ACC112 (cell line): ENCODE measurements around the gene EVA1B.

Experiments
- H2AFZ ChIP-seq: fragments of 200-600 bp; sonication (generic); one replicate; pipeline ENCODE4 v1.6.0; 2017; ENCODE audit warnings: antibody characterized with exemption, low read length; ENCODE audit not compliant: unreplicated experiment
- H3K27ac ChIP-seq: fragments of 200-600 bp; sonication (generic); 2 replicates; pipeline ENCODE4 v1.5.1; 2014; ENCODE audit warnings: low read depth, mild to moderate bottlenecking, antibody characterized with exemption, low read length, moderate library complexity
- H3K27me3 ChIP-seq: fragments of 200-600 bp; sonication (generic); 2 replicates; pipeline ENCODE4 v1.6.1; 2014; ENCODE audit warnings: mild to moderate bottlenecking, antibody characterized with exemption, low read length, moderate library complexity, mixed read lengths; ENCODE audit not compliant: insufficient read depth
- H3K36me3 ChIP-seq: fragments of 200-600 bp; sonication (generic); 2 replicates; pipeline ENCODE4 v1.6.1; 2016; ENCODE audit warnings: mild to moderate bottlenecking, antibody characterized with exemption, low read length, moderate library complexity, mixed read lengths; ENCODE audit not compliant: insufficient read depth
- H3K4me1 ChIP-seq: fragments of 200-600 bp; sonication (generic); one replicate; pipeline ENCODE4 v1.6.1; 2016; ENCODE audit warnings: low read length, mixed read lengths; ENCODE audit not compliant: insufficient read depth, unreplicated experiment, control insufficient read depth
- H3K4me3 ChIP-seq: fragments of 200-600 bp; sonication (generic); 2 replicates; pipeline ENCODE4 v1.5.1; 2014; ENCODE audit warnings: mild to moderate bottlenecking, low read depth, low read length
- H3K79me2 ChIP-seq: fragments of 200-600 bp; sonication (generic); one replicate; pipeline ENCODE4 v1.6.0; 2016; ENCODE audit warnings: low read length; ENCODE audit not compliant: control insufficient read depth, unreplicated experiment, insufficient read depth

EVA1B gene

GRCh38 chr1:36320291-36320761 is 3.1 kb downstream of the EVA1B start:
- no peaks in the 10 kb centered on the region for H3K27me3 ChIP-seq
- peaks cover 4% of the 10 kb centered on the region for H3K79me2 ChIP-seq
- H3K27ac ChIP-seq: no peak overlapping the region
- H3K4me3 ChIP-seq: no peak overlapping the region
- peaks cover 26% of the 10 kb centered on the region for H3K4me1 ChIP-seq
- no peaks in the 10 kb centered on the region for H3K36me3 ChIP-seq
- no peak overlapping the region for H2AFZ ChIP-seq

- H3K36me3 ChIP-seq: peaks cover 3% of the 10 kb centered on the region; the same call in 1 of the 2 replicates
- no peak overlapping the region for H3K27ac ChIP-seq
- H2AFZ ChIP-seq: no peak overlapping the region
- peaks cover 12% of the 10 kb centered on the region for H3K4me1 ChIP-seq
- no peak overlapping the region for H3K4me3 ChIP-seq
- peaks cover 9% of the 10 kb centered on the region for H3K79me2 ChIP-seq
- no peaks in the 10 kb centered on the region for H3K27me3 ChIP-seq
Observed at GRCh38 chr1:36309397-36309796, 14.0 kb downstream of the EVA1B start.

GRCh38 chr1:36307601-36308330 is 15.7 kb downstream of the EVA1B start:
- Histone ChIP-seq H3K36me3 (peaks cover 3% of the 10 kb centered on the region), H3K4me3 (peak overlapping the region; percentile 87), H3K79me2 (peaks cover 9% of the 10 kb centered on the region), H3K27ac (no peak overlapping the region), H3K4me1 (peaks cover 12% of the 10 kb centered on the region), H3K27me3 (no peaks in the 10 kb centered on the region), H2AFZ (no peak overlapping the region)

- Histone ChIP-seq H3K79me2 (peaks cover 9% of the 10 kb centered on the region), H3K4me1 (peaks cover 12% of the 10 kb centered on the region), H3K27me3 (no peaks in the 10 kb centered on the region), H2AFZ (peak overlapping the region; percentile 58), H3K27ac (no peak overlapping the region), H3K36me3 (peaks cover 1% of the 10 kb centered on the region; the same call in 1 of the 2 replicates), H3K4me3 (peak overlapping the region; percentile 87)
Observed at GRCh38 chr1:36306902-36307456, 16.5 kb downstream of the EVA1B start.

GRCh38 chr1:36306210-36306901 is 17.1 kb downstream of the EVA1B start, which contains the start of gene SH3D21:
Gene SH3D21 (plus strand): TSS chr1:36306368. CDS start chr1:36306421, 53 bp downstream.
- H3K27me3 ChIP-seq: no peaks in the 10 kb centered on the region
- no peak within 1 kb of the TSS for H3K27ac ChIP-seq
- H2AFZ ChIP-seq: peak within 1 kb of the TSS; percentile 58
- H3K4me3 ChIP-seq: peak within 1 kb of the TSS; percentile 87
- peaks cover 9% of the 10 kb centered on the region for H3K79me2 ChIP-seq
- peaks cover 5% of the 10 kb centered on the region; the same call in 1 of the 2 replicates for H3K36me3 ChIP-seq
- H3K4me1 ChIP-seq: peaks cover 12% of the 10 kb centered on the region

- peaks cover 9% of the 10 kb centered on the region for H3K79me2 ChIP-seq
- no peak overlapping the region for H2AFZ ChIP-seq
- no peak overlapping the region for H3K27ac ChIP-seq
- H3K36me3 ChIP-seq: peaks cover 10% of the 10 kb centered on the region; the same call in 1 of the 2 replicates
- no peak overlapping the region for H3K4me3 ChIP-seq
- peaks cover 15% of the 10 kb centered on the region for H3K4me1 ChIP-seq
- H3K27me3 ChIP-seq: no peaks in the 10 kb centered on the region
Observed at GRCh38 chr1:36305915-36306209, 17.6 kb downstream of the EVA1B start.

GRCh38 chr1:36304970-36305914 is 18.2 kb downstream of the EVA1B start:
- Histone ChIP-seq H3K27ac (no peak overlapping the region), H2AFZ (no peak overlapping the region), H3K4me3 (no peak overlapping the region), H3K79me2 (peaks cover 9% of the 10 kb centered on the region), H3K27me3 (no peaks in the 10 kb centered on the region), H3K36me3 (peaks cover 10% of the 10 kb centered on the region; the same call in 1 of the 2 replicates), H3K4me1 (peaks cover 21% of the 10 kb centered on the region)

- no peak overlapping the region for H2AFZ ChIP-seq
- peaks cover 9% of the 10 kb centered on the region for H3K79me2 ChIP-seq
- no peak overlapping the region for H3K27ac ChIP-seq
- no peaks in the 10 kb centered on the region for H3K27me3 ChIP-seq
- peaks cover 26% of the 10 kb centered on the region for H3K4me1 ChIP-seq
- H3K36me3 ChIP-seq: peaks cover 10% of the 10 kb centered on the region; the same call in 1 of the 2 replicates
- H3K4me3 ChIP-seq: no peak overlapping the region
Observed at GRCh38 chr1:36304521-36304920, 18.9 kb downstream of the EVA1B start.

- no peaks in the 10 kb centered on the region for H3K27me3 ChIP-seq
- no peak overlapping the region for H3K4me3 ChIP-seq
- peaks cover 9% of the 10 kb centered on the region for H3K79me2 ChIP-seq
- no peak overlapping the region for H3K27ac ChIP-seq
- peaks cover 10% of the 10 kb centered on the region; the same call in 1 of the 2 replicates for H3K36me3 ChIP-seq
- peaks cover 30% of the 10 kb centered on the region for H3K4me1 ChIP-seq
- H2AFZ ChIP-seq: no peak overlapping the region
Observed at GRCh38 chr1:36303650-36304360, 19.6 kb downstream of the EVA1B start.
